HepG2 (cell line): ENCODE results near the gene FMNL2. TPM values are rescaled to one million over a fixed set of nuclear protein-coding genes. Genes with fewer than 3 reads are reported as not detected.

ENCODE experiments used
- ATAC-seq: fragments of 200-7000 bp; cut with Tn5 transposase; 3 replicates; pipeline ENCODE4 v1.9.1; 2020; ENCODE audit warnings: mild to moderate bottlenecking, moderate library complexity
- BruUV-seq: library from RNA; stranded (reverse); fragments of 400-500 nt; replicated peaks from 2 replicates; lab custom pipeline; 2021; lab: Mats Ljungman, UMichigan
- CTCF ChIA-PET: fragments of 300-600 bp; formaldehyde crosslinking; extraction: SDS; loops from one replicate; lab custom pipeline; 2021; ENCODE audit warnings: low total read pairs, inconsistent platforms, low intra/inter-chr PET ratio; lab: Yijun Ruan, JAX
- POLR2A ChIA-PET: fragments of 350-600 bp; sonication (Branson Sonifier 250); formaldehyde crosslinking; loops from one replicate; lab custom pipeline; 2020; ENCODE audit warnings: antibody characterized with exemption, inconsistent platforms; lab: Yijun Ruan, JAX
- DNase-seq: peaks from one replicate; pipeline ENCODE4 v3.0.0-alpha.2; 2015; ENCODE audit warnings: low spot score
- FAIRE-seq: peaks from 3 replicates; lab custom pipeline; 2011; peaks lifted over from hg19 to GRCh38; lab: Jason Lieb, UNC
- H2AFZ ChIP-seq: one replicate; pipeline ENCODE4 v1.6.1; 2011; ENCODE audit warnings: low read length, inconsistent platforms
- H3K27ac ChIP-seq: fragments of 300-600 bp; 3 replicates; pipeline ENCODE4 v1.8.0; 2011; ENCODE audit warnings: mixed run types, mild to moderate bottlenecking, mixed read lengths, low read length, inconsistent platforms; ENCODE audit not compliant: insufficient read depth; ENCODE audit errors: extremely low read length
- H3K27me3 ChIP-seq, 2 experiments: fragments of 200-600 bp in 1 of 2; 2 replicates in 1 of 2; 3 replicates in 1 of 2; pipeline versions ENCODE4 v1.6.0 to v1.8.0; 2011; ENCODE audit warnings: low read length in 2 of 2, mild to moderate bottlenecking in 2 of 2, moderate library complexity in 2 of 2, inconsistent platforms in 1 of 2; ENCODE audit not compliant: insufficient read depth in 2 of 2, control insufficient read depth in 1 of 2
- H3K36me3 ChIP-seq, 2 experiments: fragments of 200-600 bp in 1 of 2; replicated peaks in 1 of 2; 2 replicates in 1 of 2; 3 replicates in 1 of 2; pipeline versions ENCODE4 v1.5.1 to v1.8.0; 2011; ENCODE audit warnings: low read length in 2 of 2, inconsistent platforms in 1 of 2; ENCODE audit not compliant: insufficient read depth in 2 of 2, control insufficient read depth in 1 of 2
- H3K4me1 ChIP-seq: 2 replicates; pipeline ENCODE4 v1.5.1; 2012; ENCODE audit warnings: low read length, inconsistent platforms; ENCODE audit not compliant: insufficient read depth
- H3K4me2 ChIP-seq: 2 replicates; pipeline ENCODE4 v1.6.0; 2011; ENCODE audit warnings: low read depth, low read length, inconsistent platforms
- H3K4me3 ChIP-seq, 3 experiments: fragments of 200-600 bp in 1 of 3; sonication (generic), shearing (Covaris generic) in 1 of 3; replicated peaks in 1 of 3; 2 replicates each; pipeline ENCODE4 v1.5.1; 2011 to 2016; ENCODE audit warnings: low read length in 3 of 3, inconsistent platforms in 2 of 3, low read depth in 2 of 3, mild to moderate bottlenecking in 2 of 3, control low read depth in 1 of 3, mixed read lengths in 1 of 3; ENCODE audit not compliant: insufficient read depth in 1 of 3
- H3K79me2 ChIP-seq: one replicate; pipeline ENCODE4 v1.6.1; 2011; ENCODE audit warnings: low read length, inconsistent platforms; ENCODE audit not compliant: insufficient read depth
- H3K9ac ChIP-seq: 2 replicates; pipeline ENCODE4 v1.6.0; 2011; ENCODE audit warnings: mild to moderate bottlenecking, low read depth, low read length, inconsistent platforms; ENCODE audit not compliant: insufficient read depth
- H3K9me3 ChIP-seq: 2 replicates; pipeline ENCODE4 v1.5.1; 2012; ENCODE audit warnings: mild to moderate bottlenecking, low read length
- H4K20me1 ChIP-seq: 2 replicates; pipeline ENCODE4 v1.6.0; 2011; ENCODE audit warnings: inconsistent platforms, mild to moderate bottlenecking, low read length, moderate library complexity; ENCODE audit not compliant: insufficient read depth
- BHLHE40 ChIP-seq: IDR thresholded peaks from 2 replicates; pipeline ENCODE4 v1.6.1; 2011; ENCODE audit warnings: low read length, improper control_type of control experiment
- CBX2 ChIP-seq, 2 experiments: fragments of 200-600 bp in 1 of 2; sonication (generic); formaldehyde crosslinking in 1 of 2; IDR thresholded peaks; 2 replicates each; pipeline versions ENCODE4 v1.7.0 to v1.8.1; 2018 to 2022; ENCODE audit warnings: low read depth in 2 of 2, low read length in 1 of 2, mild to moderate bottlenecking in 1 of 2, missing genetic modification reagents in 1 of 2
- HDAC2 ChIP-seq: sonication (generic); formaldehyde crosslinking; IDR thresholded peaks from 2 replicates; pipeline ENCODE4 v1.4.0; 2020; ENCODE audit warnings: missing genetic modification reagents
- MTA3 ChIP-seq: sonication (generic); formaldehyde crosslinking; IDR thresholded peaks from 2 replicates; pipeline ENCODE4 v1.4.0; 2020; ENCODE audit warnings: missing genetic modification reagents
- REL ChIP-seq: sonication (generic); formaldehyde crosslinking; conservative IDR thresholded peaks from 2 replicates; pipeline ENCODE4 v1.8.0; 2022; ENCODE audit warnings: mild to moderate bottlenecking, missing genetic modification reagents, moderate library complexity
- SIN3B ChIP-seq: fragments of 150-350 bp; IDR thresholded peaks from 2 replicates; pipeline ENCODE4 v1.6.1; 2014; ENCODE audit warnings: low read length
- ZNF580 ChIP-seq: IDR thresholded peaks from 2 replicates; pipeline ENCODE4 v1.6.1; 2016; ENCODE audit warnings: low read depth, borderline replicate concordance
- ZNF709 ChIP-seq: sonication (generic); formaldehyde crosslinking; IDR thresholded peaks from 2 replicates; pipeline ENCODE4 v1.5.0; 2020; ENCODE audit warnings: mild to moderate bottlenecking, missing genetic modification reagents
- ZNF772 ChIP-seq: sonication (generic); formaldehyde crosslinking; IDR thresholded peaks from 2 replicates; pipeline ENCODE4 v1.5.0; 2020; ENCODE audit warnings: mild to moderate bottlenecking, missing genetic modification reagents
- WGBS: methylation state at CpG from one replicate; pipeline ENCODE4 v1.1.6; 2017; ENCODE audit warnings: low lambda C conversion rate; 5-methylcytosine and 5-hydroxymethylcytosine counted together
- in situ Hi-C: cut with HindIII; loops from 2 replicates; pipeline ENCODE4 v1.10.0; 2017; ENCODE audit warnings: low pct_unique_long_range_greater_than_20kb; ENCODE audit not compliant: extremely low pct_ligation_motif_present
- intact Hi-C: fragments of 100-400 bp; cut with micrococcal nuclease; formaldehyde crosslinking; loops from one replicate; pipeline ENCODE4 v1.10.0; 2022; ENCODE audit not compliant: unreplicated experiment
- polyA plus RNA-seq, 8 experiments: library from polyadenylated mRNA; depleted of rRNA in 3 of 8; stranded (reverse) in 7 of 8; unstranded in 1 of 8; fragments of >200 nt; fragmentation: Illumina TruSeq in 4 of 8; extraction: Trizol in 4 of 8; gene quantifications; 2 replicates each; pipeline versions ENCODE4 v1.2.1 to v1.2.3, GENCODE V29; 2011 to 2016; ENCODE audit warnings: low read depth in 4 of 8, missing spikeins in 1 of 8, mixed read lengths in 1 of 8; ENCODE audit not compliant: insufficient read depth in 1 of 8
- total RNA-seq, 5 experiments: library from RNA; depleted of rRNA; stranded (reverse); fragments of >200 nt; fragmentation: Illumina TruSeq; extraction: Trizol; gene quantifications; 2 replicates each; pipeline ENCODE4 v1.2.3, GENCODE V29; 2016; ENCODE audit warnings: low read depth in 1 of 5
- TF ChIP-seq, protein P1 (sequence below): sonication (generic); formaldehyde crosslinking; IDR thresholded peaks from 2 replicates; pipeline ENCODE4 v1.4.0; 2020; ENCODE audit warnings: mild to moderate bottlenecking, missing genetic modification reagents

Gene FMNL2
- total and polyA plus RNA-seq, 2 of the 13 experiments (the other 11 are each of a cell fraction or from before 2014, with no cell fraction given), result 66.5 to 67.7 TPM

GRCh38 chr2:152678808-152679207 is 343.8 kb downstream of the FMNL2 start:
- TF ChIP-seq, protein P1, sequence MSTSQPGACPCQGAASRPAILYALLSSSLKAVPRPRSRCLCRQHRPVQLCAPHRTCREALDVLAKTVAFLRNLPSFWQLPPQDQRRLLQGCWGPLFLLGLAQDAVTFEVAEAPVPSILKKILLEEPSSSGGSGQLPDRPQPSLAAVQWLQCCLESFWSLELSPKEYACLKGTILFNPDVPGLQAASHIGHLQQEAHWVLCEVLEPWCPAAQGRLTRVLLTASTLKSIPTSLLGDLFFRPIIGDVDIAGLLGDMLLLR, result no peak
- TF ChIP-seq MTA3 (CRISPR knock-in tag) (no peak), BHLHE40 (no peak), ZNF772 (CRISPR knock-in tag) (no peak), CBX2 (IDR thresholded peaks at IDR 0.05; ENCODE audit: low read depth, low read length) (no peak), CBX2 (CRISPR knock-in tag; IDR thresholded peaks at IDR 0.05; ENCODE audit: low read depth) (no peak), REL (no peak), ZNF580 (CRISPR knock-in tag) (no peak), SIN3B (no peak), ZNF709 (CRISPR knock-in tag) (no peak), HDAC2 (CRISPR knock-in tag) (no peak)

More at GRCh38 chr2:152678808-152679207, 343.8 kb downstream of the FMNL2 start:
- Histone ChIP-seq H3K4me1 (no peaks in the 10 kb centered on the region), H3K9me3 (no peaks in the 10 kb centered on the region), H3K36me3 (peaks cover 18 to 88% of the 10 kb centered on the region in 2 experiments), H2AFZ (no peak overlapping the region), H3K27ac (no peak overlapping the region), H3K4me2 (no peak overlapping the region), H4K20me1 (no peaks in the 10 kb centered on the region), H3K4me3 (no peak overlapping the region), H3K79me2 (peaks cover 6% of the 10 kb centered on the region), H3K27me3 (no peaks in the 10 kb centered on the region), H3K9ac (no peak overlapping the region)
- FAIRE-seq, result no peak
- ATAC-seq, result no peak
- ChIA-PET CTCF (no interaction called here), POLR2A (no interaction called here)
- no peak for DNase-seq
- in situ Hi-C loops (no loop called here), intact Hi-C loops (no loop called here)
- BruUV-seq, result no TSS peak
- WGBS, result 94% methylated on average over 2 of the region's 2 CpGs
